Ishikawa (cell line): Measurements from ENCODE around the gene COPZ1.
A peak's percentile ranks its signal among the peaks of the same experiment; 100 is the strongest.

ENCODE experiments used
- CEBPB ChIP-seq: IDR thresholded peaks from 2 replicates; pipeline ENCODE4 v1.6.1; 2012
- CREB1 ChIP-seq: IDR thresholded peaks from 2 replicates; pipeline ENCODE4 v1.6.1; 2012; ENCODE audit warnings: low read depth
- EGR1 ChIP-seq: IDR thresholded peaks from 2 replicates; pipeline ENCODE4 v1.6.1; 2012
- EP300 ChIP-seq: IDR thresholded peaks from 2 replicates; pipeline ENCODE4 v1.6.1; 2012; ENCODE audit warnings: borderline replicate concordance
- MAX ChIP-seq: IDR thresholded peaks from 2 replicates; pipeline ENCODE4 v1.6.1; 2012
- NFIC ChIP-seq: IDR thresholded peaks from 2 replicates; pipeline ENCODE4 v1.6.1; 2012
- RAD21 ChIP-seq: IDR thresholded peaks from 2 replicates; pipeline ENCODE4 v1.6.1; 2012; ENCODE audit warnings: low read depth
- REST ChIP-seq: IDR thresholded peaks from 2 replicates; pipeline ENCODE4 v1.6.1; 2012; ENCODE audit warnings: low read depth, mild to moderate bottlenecking
- TAF1 ChIP-seq: IDR thresholded peaks from 2 replicates; pipeline ENCODE4 v1.6.1; 2012; ENCODE audit warnings: low read depth, mild to moderate bottlenecking
- TCF12 ChIP-seq: IDR thresholded peaks from 2 replicates; pipeline ENCODE4 v1.6.1; 2012; ENCODE audit warnings: low read depth
- TEAD4 ChIP-seq: IDR thresholded peaks from 2 replicates; pipeline ENCODE4 v1.6.1; 2012
- USF1 ChIP-seq: IDR thresholded peaks from 2 replicates; pipeline ENCODE4 v1.6.1; 2012
- YY1 ChIP-seq: IDR thresholded peaks from 2 replicates; pipeline ENCODE4 v1.6.1; 2012; ENCODE audit warnings: low read depth
- ZBTB7A ChIP-seq: IDR thresholded peaks from 2 replicates; pipeline ENCODE4 v1.6.1; 2012; ENCODE audit warnings: low read depth

The COPZ1 gene

GRCh38 chr12:54304187-54304810 is 20.6 kb upstream of the COPZ1 start:
- 0 out of 2 replicates have a peak, but pooled peaks have one; percentile 24 for TF ChIP-seq NFIC
- peak; percentile 76 for TF ChIP-seq ZBTB7A
- peak; percentile 52 for TF ChIP-seq TEAD4
- TF ChIP-seq CEBPB, result peak; percentile 99
- no peak for TF ChIP-seq EP300
- no peak for TF ChIP-seq EGR1
- TF ChIP-seq TAF1, result no peak
- no peak for TF ChIP-seq RAD21

- TF ChIP-seq CEBPB, result 0 out of 2 replicates have a peak, but pooled peaks have one; percentile 49
- peak; percentile 74 for TF ChIP-seq NFIC
- no peak for TF ChIP-seq ZBTB7A
- no peak for TF ChIP-seq TEAD4
- TF ChIP-seq EGR1, result no peak
- TF ChIP-seq MAX, result no peak
- no peak for TF ChIP-seq TCF12
These were observed 17.8 kb upstream of the COPZ1 start for GRCh38 chr12:54306925-54307741.

- TF ChIP-seq ZBTB7A, result no peak
- TF ChIP-seq EGR1, result no peak
- TF ChIP-seq REST, result no peak
These were observed 13.9 kb upstream of the COPZ1 start for GRCh38 chr12:54311051-54311450.

GRCh38 chr12:54321363-54321762 is 3.6 kb upstream of the COPZ1 start:
- TF ChIP-seq NFIC (no peak), CREB1 (no peak), EP300 (no peak), CEBPB (no peak), EGR1 (no peak), TCF12 (no peak), MAX (no peak), REST (no peak), USF1 (no peak), YY1 (no peak)

- TF ChIP-seq USF1, result peak; percentile 32; the same call in 1 of the 2 replicates
- TF ChIP-seq MAX, result peak; percentile 32; the same call in 1 of the 2 replicates
These were observed 645 bp downstream of the COPZ1 start for GRCh38 chr12:54325442-54326109.

- TF ChIP-seq RAD21, result no peak
- TF ChIP-seq TEAD4, result no peak
- TF ChIP-seq TCF12, result no peak
- TF ChIP-seq CREB1, result no peak
- no peak for TF ChIP-seq YY1
These were observed 3.8 kb downstream of the COPZ1 start for GRCh38 chr12:54328595-54329337.
